Mesothelial cell of epicardium (in vitro differentiated cells): Measurements from ENCODE around the gene LMO4. TPM values are rescaled to one million over a fixed set of nuclear protein-coding genes. Genes with fewer than 3 reads are reported as not detected.

Experiments used
- DNase-seq, 2 experiments: peaks; one replicate each; pipeline ENCODE4 v3.0.0; 2021; ENCODE audit warnings: low spot score in 2 of 2; ENCODE audit not compliant: unreplicated experiment in 2 of 2
- H3K27ac Mint-ChIP-seq: 2 replicates; pipeline ENCODE4 v1.8.0; 2021; ENCODE audit warnings: mixed read lengths
- H3K27me3 Mint-ChIP-seq: 2 replicates; pipeline ENCODE4 v1.8.0; 2021; ENCODE audit warnings: low read depth, mixed read lengths
- H3K36me3 Mint-ChIP-seq: 2 replicates; pipeline ENCODE4 v1.8.0; 2021; ENCODE audit warnings: mixed read lengths
- H3K4me1 Mint-ChIP-seq: 2 replicates; pipeline ENCODE4 v1.8.0; 2021; ENCODE audit warnings: mixed read lengths
- H3K4me3 Mint-ChIP-seq: 2 replicates; pipeline ENCODE4 v1.8.0; 2021; ENCODE audit warnings: mild to moderate bottlenecking, moderate library complexity, mixed read lengths
- H3K9me3 Mint-ChIP-seq: 2 replicates; pipeline ENCODE4 v1.8.0; 2021; ENCODE audit warnings: mixed read lengths
- total RNA-seq: library from RNA; stranded (reverse); gene quantifications from 3 replicates; pipeline ENCODE4 v1.2.1, GENCODE V29; 2021
- TF ChIP-seq, protein P1 (sequence below): fragments of 200-600 bp; sonication (generic); IDR thresholded peaks from one replicate; pipeline ENCODE4 v1.5.0; 2021; ENCODE audit warnings: antibody characterized with exemption; ENCODE audit not compliant: unreplicated experiment

The LMO4 gene, protein sequence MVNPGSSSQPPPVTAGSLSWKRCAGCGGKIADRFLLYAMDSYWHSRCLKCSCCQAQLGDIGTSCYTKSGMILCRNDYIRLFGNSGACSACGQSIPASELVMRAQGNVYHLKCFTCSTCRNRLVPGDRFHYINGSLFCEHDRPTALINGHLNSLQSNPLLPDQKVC
- 86.5 to 96.9 TPM (median 93.0 TPM) in 3 replicates for total RNA-seq

DNA sequence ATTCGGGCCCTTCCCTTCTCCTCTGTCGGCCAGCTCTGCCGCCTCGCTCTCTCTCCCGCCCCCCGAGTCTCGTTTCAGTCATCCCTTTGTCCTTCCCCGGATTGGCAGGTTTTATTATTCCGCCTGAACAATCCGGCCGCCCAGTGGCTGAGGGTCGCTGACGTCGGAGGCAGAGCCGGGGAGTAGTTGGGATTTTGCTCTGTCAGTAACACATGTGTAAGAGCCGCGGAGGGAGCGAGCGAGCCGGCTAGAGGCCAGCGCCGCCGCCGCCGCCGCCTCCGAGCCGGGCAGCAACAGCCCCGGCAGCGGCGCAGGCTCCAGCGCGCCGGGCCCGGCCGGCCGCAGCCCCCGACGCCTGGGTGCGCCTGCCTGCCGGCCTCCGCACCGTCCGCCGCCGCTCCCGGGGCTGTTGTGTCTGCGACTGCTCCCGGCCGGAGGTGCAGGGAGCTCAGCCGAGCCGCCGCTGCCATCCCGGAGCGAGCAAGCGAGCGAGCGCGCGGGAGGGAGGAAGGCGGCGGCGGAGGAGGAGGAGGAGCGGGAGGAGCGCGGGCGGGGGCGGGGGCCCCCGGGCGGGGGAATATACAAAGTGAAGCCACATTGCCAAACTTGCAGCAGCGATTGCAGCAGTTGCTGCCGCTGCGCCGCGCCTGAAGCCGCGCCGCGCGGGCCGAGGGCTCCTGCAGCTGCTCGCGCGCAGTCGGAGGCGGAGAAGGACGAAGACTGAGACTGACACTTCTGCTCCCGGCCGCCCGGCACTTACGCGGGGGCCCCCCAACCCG is at the start of gene LMO4:
TSS of gene LMO4 (plus strand) at position 609 of the 779 bp plus-strand sequence. CDS start 3,136 bp downstream, outside the sequence.
- Mint-ChIP-seq H3K27me3 (no peaks in the 10 kb centered on the region), H3K4me1 (peaks cover 37% of the 10 kb centered on the region), H3K9me3 (no peaks in the 10 kb centered on the region), H3K36me3 (peaks cover 10% of the 10 kb centered on the region), H3K4me3 (peak within 1 kb of the TSS; percentile 96), H3K27ac (peak within 1 kb of the TSS; percentile 99)
- TF ChIP-seq, protein P1, sequence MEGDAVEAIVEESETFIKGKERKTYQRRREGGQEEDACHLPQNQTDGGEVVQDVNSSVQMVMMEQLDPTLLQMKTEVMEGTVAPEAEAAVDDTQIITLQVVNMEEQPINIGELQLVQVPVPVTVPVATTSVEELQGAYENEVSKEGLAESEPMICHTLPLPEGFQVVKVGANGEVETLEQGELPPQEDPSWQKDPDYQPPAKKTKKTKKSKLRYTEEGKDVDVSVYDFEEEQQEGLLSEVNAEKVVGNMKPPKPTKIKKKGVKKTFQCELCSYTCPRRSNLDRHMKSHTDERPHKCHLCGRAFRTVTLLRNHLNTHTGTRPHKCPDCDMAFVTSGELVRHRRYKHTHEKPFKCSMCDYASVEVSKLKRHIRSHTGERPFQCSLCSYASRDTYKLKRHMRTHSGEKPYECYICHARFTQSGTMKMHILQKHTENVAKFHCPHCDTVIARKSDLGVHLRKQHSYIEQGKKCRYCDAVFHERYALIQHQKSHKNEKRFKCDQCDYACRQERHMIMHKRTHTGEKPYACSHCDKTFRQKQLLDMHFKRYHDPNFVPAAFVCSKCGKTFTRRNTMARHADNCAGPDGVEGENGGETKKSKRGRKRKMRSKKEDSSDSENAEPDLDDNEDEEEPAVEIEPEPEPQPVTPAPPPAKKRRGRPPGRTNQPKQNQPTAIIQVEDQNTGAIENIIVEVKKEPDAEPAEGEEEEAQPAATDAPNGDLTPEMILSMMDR = no peak
- DNase-seq = peak; percentile 86 to 90

DNA sequence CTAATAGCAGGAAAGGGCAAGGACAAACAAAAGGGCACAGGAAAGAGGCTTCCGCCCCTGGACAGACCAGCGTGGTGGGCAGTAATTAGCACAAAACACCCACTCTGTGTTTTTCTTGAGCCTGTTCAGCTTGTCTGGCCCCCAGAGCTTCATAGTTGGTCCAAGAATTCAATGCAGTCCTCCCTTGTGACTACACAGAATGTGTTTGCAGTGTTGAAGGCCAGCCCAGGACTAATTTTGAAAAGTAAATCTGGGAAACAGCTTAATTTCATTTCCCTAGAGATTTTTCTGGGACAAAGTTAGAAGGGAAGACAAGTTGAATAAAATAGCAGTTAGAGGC is 49.2 kb upstream of the LMO4 start:
- Mint-ChIP-seq H3K4me3 (no peak overlapping the region), H3K36me3 (no peaks in the 10 kb centered on the region), H3K9me3 (no peaks in the 10 kb centered on the region), H3K4me1 (peaks cover 14% of the 10 kb centered on the region), H3K27ac (no peak overlapping the region), H3K27me3 (peaks cover 2% of the 10 kb centered on the region)
- DNase-seq = no peak
- TF ChIP-seq, protein P1 = no peak

GRCh38 chr1:87279966-87280535 is 48.6 kb upstream of the LMO4 start:
- TF ChIP-seq, protein P1 = no peak
- H3K4me3 Mint-ChIP-seq = no peak overlapping the region
- H3K9me3 Mint-ChIP-seq = no peaks in the 10 kb centered on the region
- no peak overlapping the region for H3K27ac Mint-ChIP-seq
- no peaks in the 10 kb centered on the region for H3K36me3 Mint-ChIP-seq
- peaks cover 2% of the 10 kb centered on the region for H3K27me3 Mint-ChIP-seq
- no peak for DNase-seq
- peaks cover 14% of the 10 kb centered on the region for H3K4me1 Mint-ChIP-seq

- Mint-ChIP-seq H3K4me3 (no peak overlapping the region), H3K27ac (no peak overlapping the region), H3K27me3 (peaks cover 11% of the 10 kb centered on the region), H3K36me3 (no peaks in the 10 kb centered on the region), H3K9me3 (no peaks in the 10 kb centered on the region), H3K4me1 (no peaks in the 10 kb centered on the region)
- DNase-seq = no peak
- TF ChIP-seq, protein P1 = no peak
Observed at GRCh38 chr1:87284456-87285240, 44.0 kb upstream of the LMO4 start.

DNA sequence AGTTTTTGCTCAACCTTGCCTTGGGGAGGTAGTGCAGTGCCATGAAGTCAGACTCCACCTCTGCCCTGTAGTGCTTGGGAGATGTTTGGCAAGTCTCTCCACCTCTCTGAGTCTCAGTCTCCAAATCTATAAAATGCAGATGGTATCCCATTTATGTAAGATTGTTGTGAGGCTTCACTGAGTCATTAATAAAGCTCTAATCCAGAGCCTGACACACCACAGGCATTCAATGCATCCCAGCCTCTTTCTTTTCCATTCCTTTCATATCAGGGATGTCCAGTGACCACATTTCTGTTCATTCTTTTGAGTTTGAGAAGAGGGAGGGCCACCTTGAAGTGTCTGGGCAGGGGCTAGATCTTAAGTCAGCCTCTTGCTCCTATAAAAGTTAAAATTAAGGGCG is 37.6 kb upstream of the LMO4 start:
- Mint-ChIP-seq H3K27me3 (peaks cover 23% of the 10 kb centered on the region), H3K27ac (no peak overlapping the region), H3K4me3 (no peak overlapping the region), H3K9me3 (no peaks in the 10 kb centered on the region), H3K4me1 (peaks cover 6% of the 10 kb centered on the region), H3K36me3 (no peaks in the 10 kb centered on the region)
- TF ChIP-seq, protein P1 = no peak
- DNase-seq = no peak
